Ovary (tissue), 9 donors: ENCODE data around the gene POLR3F. TPM values are rescaled to one million over a fixed set of nuclear protein-coding genes. Genes with fewer than 3 reads are reported as not detected.

ENCODE experiments used
- DNase-seq, 5 donors: peaks; one replicate each; pipeline ENCODE4 v3.0.0-alpha.2; 2019 to 2020
- H3K27ac ChIP-seq, 2 donors: fragments of 200-600 bp; one replicate each; pipeline versions ENCODE4 v1.5.1 to v1.8.0; 2019 to 2022
- H3K27me3 ChIP-seq: fragments of 200-600 bp; one replicate; pipeline ENCODE4 v1.8.0; 2022
- H3K36me3 ChIP-seq: fragments of 200-600 bp; sonication (generic); one replicate; pipeline ENCODE4 v1.5.1; 2019
- H3K4me1 ChIP-seq: one replicate; pipeline ENCODE4 v1.8.1; 2013; ENCODE audit warnings: mild to moderate bottlenecking, moderate library complexity; ENCODE audit not compliant: insufficient read depth
- H3K4me3 ChIP-seq: fragments of 200-600 bp; sonication (generic); one replicate; pipeline ENCODE4 v1.5.1; 2017
- H3K9me3 ChIP-seq, 2 donors: fragments of 200-600 bp in 1 of 2; sonication (generic) in 1 of 2; one replicate each; pipeline versions ENCODE4 v1.5.1 to v1.8.1; 2013 to 2019; ENCODE audit warnings: mild to moderate bottlenecking in 1 of 2, moderate library complexity in 1 of 2
- CTCF ChIP-seq, 3 donors: fragments of 450-650 bp in 2 of 3; fragments of 200-600 bp in 1 of 3; IDR thresholded peaks; one replicate each; pipeline versions ENCODE4 v1.5.1 to v1.8.0; 2016 to 2022; ENCODE audit warnings: antibody characterized with exemption in 3 of 3, mild to moderate bottlenecking in 1 of 3
- EP300 ChIP-seq: sonication (generic); formaldehyde crosslinking; IDR thresholded peaks from one replicate; pipeline ENCODE4 v1.6.1; 2017; ENCODE audit warnings: antibody characterized with exemption
- POLR2A ChIP-seq: fragments of 450-650 bp; IDR thresholded peaks from one replicate; pipeline ENCODE4 v1.6.1; 2017; ENCODE audit warnings: antibody characterized with exemption, mild to moderate bottlenecking, moderate library complexity
- WGBS, 3 donors: extraction: QIAGEN DNeasy Blood & Tissue Kit in 1 of 3; methylation state at CpG; one replicate each; pipeline versions ENCODE4 v1.1.5 to v1.1.7; 2013 to 2017; 5-methylcytosine and 5-hydroxymethylcytosine counted together
- intact Hi-C, 4 donors: fragments of 100-400 bp; cut with DNase I; formaldehyde crosslinking; loops; one replicate each; pipeline versions ENCODE4 v1.11.0 to v1.15.1; 2022 to 2023
- polyA plus RNA-seq, 2 donors: library from polyadenylated mRNA; stranded (reverse); fragments of 200-250 nt in 1 of 2; fragments of 350-450 nt in 1 of 2; fragmentation: Illumina TruSeq in 1 of 2; extraction: RNeasy Lipid Tissue Mini Kit (QIAGEN cat#74804) in 1 of 2; gene quantifications; one replicate each; pipeline ENCODE4 v1.2.3, GENCODE V29; 2013 to 2014
- total RNA-seq, 7 donors: library from RNA; depleted of rRNA in 2 of 7; stranded (reverse); fragments of >200 nt in 2 of 7; fragmentation: NEBNext Ultra II Directional in 3 of 7; extraction: Animal tissue kit (Norgen Biotek cat#: 25700) in 3 of 7; gene quantifications; one replicate each; pipeline versions ENCODE4 v1.1.0 to v1.2.4, GENCODE V29; 2016 to 2023
- donor health status: DM: no; HTN: no; CAD: no; lungs with moderate emphysema.
- donor health status: DM: no; HTN: no; CAD: no.
- donor health status: Bipolar disorder and iron deficiency.
- donor health status: DM: yes; HTN: yes; CAD: no.
- donor health status: DM: no; HTN: no; CAD: no.
- donor health status: DM: yes; HTN: yes; CAD: no.

Gene POLR3F
- total and polyA plus RNA-seq, 9 donors, result 6.5 to 13.2 (median 9.0) TPM

- Histone ChIP-seq H3K9me3 (no peaks in the 10 kb centered on the region), H3K4me3 (no peak overlapping the region), H3K27ac (no peak overlapping the region), H3K36me3 (no peaks in the 10 kb centered on the region), H3K4me1 (no peaks in the 10 kb centered on the region), H3K27me3 (no peaks in the 10 kb centered on the region)
- TF ChIP-seq CTCF (IDR thresholded peaks at IDR 0.05) (no peak), POLR2A (no peak), EP300 (no peak)
- DNase-seq, result no peak
- WGBS, 3 donors, result 94 to 98% (median 95%) methylated on average over 2 of the region's 2 CpGs
- intact Hi-C loops, result no loop called here
Measured at GRCh38 chr20:18527836-18528235, 60.6 kb downstream of the POLR3F start.

GRCh38 chr20:18529041-18529440, 61.9 kb downstream of the POLR3F start:
- Histone ChIP-seq H3K36me3 (no peaks in the 10 kb centered on the region), H3K27me3 (no peaks in the 10 kb centered on the region), H3K9me3 (no peaks in the 10 kb centered on the region), H3K4me3 (no peak overlapping the region), H3K4me1 (no peaks in the 10 kb centered on the region), H3K27ac (no peak overlapping the region)
- DNase-seq, result no peak
- no peak for TF ChIP-seq CTCF (IDR thresholded peaks at IDR 0.05)
- TF ChIP-seq EP300, result no peak
- TF ChIP-seq POLR2A, result no peak
- intact Hi-C loops, result no loop called here

GRCh38 chr20:18532626-18533025, 65.4 kb downstream of the POLR3F start:
- Histone ChIP-seq H3K9me3 (no peaks in the 10 kb centered on the region), H3K4me3 (no peak overlapping the region), H3K4me1 (no peaks in the 10 kb centered on the region), H3K27me3 (no peaks in the 10 kb centered on the region), H3K36me3 (no peaks in the 10 kb centered on the region), H3K27ac (no peak overlapping the region)
- TF ChIP-seq EP300 (no peak), CTCF (IDR thresholded peaks at IDR 0.05) (no peak), POLR2A (no peak)
- WGBS, 3 donors, result 85 to 96% (median 94%) methylated on average over 6 of the region's 6 CpGs
- intact Hi-C loops, result no loop called here
- DNase-seq, result no peak

GRCh38 chr20:18533491-18533890, 66.3 kb downstream of the POLR3F start:
- no peaks in the 10 kb centered on the region for H3K9me3 ChIP-seq
- intact Hi-C loops, result no loop called here
- H3K36me3 ChIP-seq, result no peaks in the 10 kb centered on the region
- no peak overlapping the region for H3K27ac ChIP-seq
- no peak for DNase-seq
- H3K27me3 ChIP-seq, result no peaks in the 10 kb centered on the region
- H3K4me3 ChIP-seq, result no peak overlapping the region
- no peaks in the 10 kb centered on the region for H3K4me1 ChIP-seq
- TF ChIP-seq EP300 (no peak), POLR2A (no peak), CTCF (IDR thresholded peaks at IDR 0.05) (no peak)
- 41 to 71% (median 55%) methylated on average over 1 of the region's 1 CpG for WGBS, 3 donors
